ENCODE measurements around the gene SMNDC1.

- TF ChIP-seq CTCF (IDR thresholded peaks at IDR 0.05) = no peak
- no peak for TF ChIP-seq POLR2A (IDR thresholded peaks at IDR 0.05)
Measured at GRCh38 chr10:110273474-110273873, 31.2 kb downstream of the SMNDC1 start.

Measured in testis (tissue), 2 donors.